ENCODE data around the gene TLR1.
A peak's percentile ranks its signal among the peaks of the same experiment; 100 is the strongest.
"Not testable (repeated sequence)": the region's sequence is repeated elsewhere in the genome, so short reads cannot be mapped to it uniquely, and the experiment has no call there.

The TLR1 gene

GRCh38 chr4:38774181-38774955 is 30.2 kb downstream of the TLR1 start:
- TF ChIP-seq CTCF (conservative IDR thresholded peaks at IDR 0.05; ENCODE audit: low read length), result no peak
- no peak for DNase-seq (ENCODE audit: low read depth)

GRCh38 chr4:38770281-38770680 is 34.3 kb downstream of the TLR1 start:
- not testable (repeated sequence) for H3K4me3 ChIP-seq (ENCODE audit: low read length)
- peak; percentile 39 for DNase-seq (ENCODE audit: low read depth)

More at GRCh38 chr4:38774181-38774955, 30.2 kb downstream of the TLR1 start:
- H3K4me3 ChIP-seq (ENCODE audit: low read length), result no peak overlapping the region

- no peak for DNase-seq (ENCODE audit: low read depth)
- TF ChIP-seq CTCF (conservative IDR thresholded peaks at IDR 0.05; ENCODE audit: low read length), result no peak
- no peak overlapping the region for H3K4me3 ChIP-seq (ENCODE audit: low read length)
Measured at GRCh38 chr4:38769857-38770256, 34.7 kb downstream of the TLR1 start.

GRCh38 chr4:38769441-38769840 is 35.1 kb downstream of the TLR1 start:
- no peak for TF ChIP-seq CTCF (conservative IDR thresholded peaks at IDR 0.05; ENCODE audit: low read length)
- DNase-seq (ENCODE audit: low read depth), result peak; percentile 17
- no peak overlapping the region for H3K4me3 ChIP-seq (ENCODE audit: low read length)

DNA sequence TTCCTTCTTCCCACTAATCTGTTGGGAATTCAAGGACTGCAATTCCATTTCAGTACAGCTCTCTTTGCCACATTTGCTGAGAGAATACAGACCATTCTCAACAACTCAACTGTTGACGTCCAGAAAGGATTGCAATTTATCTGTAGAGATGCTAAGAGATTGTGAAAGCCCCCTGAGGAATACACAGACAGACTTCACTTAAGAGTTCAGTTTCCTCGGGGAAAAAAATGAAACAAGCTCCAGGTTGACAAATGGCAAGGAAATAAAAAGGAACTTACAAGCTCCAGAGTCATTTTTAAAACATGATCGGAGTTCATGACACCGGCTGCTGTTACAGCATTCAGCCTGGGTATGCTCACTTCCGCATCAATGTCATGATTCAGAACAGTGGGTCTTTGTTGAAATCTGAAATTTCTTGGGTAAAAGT is 35.6 kb downstream of the TLR1 start:
- TF ChIP-seq CTCF (conservative IDR thresholded peaks at IDR 0.05; ENCODE audit: low read length), result no peak
- no peak overlapping the region for H3K4me3 ChIP-seq (ENCODE audit: low read length)
- peak; percentile 68 for DNase-seq (ENCODE audit: low read depth)

DNA sequence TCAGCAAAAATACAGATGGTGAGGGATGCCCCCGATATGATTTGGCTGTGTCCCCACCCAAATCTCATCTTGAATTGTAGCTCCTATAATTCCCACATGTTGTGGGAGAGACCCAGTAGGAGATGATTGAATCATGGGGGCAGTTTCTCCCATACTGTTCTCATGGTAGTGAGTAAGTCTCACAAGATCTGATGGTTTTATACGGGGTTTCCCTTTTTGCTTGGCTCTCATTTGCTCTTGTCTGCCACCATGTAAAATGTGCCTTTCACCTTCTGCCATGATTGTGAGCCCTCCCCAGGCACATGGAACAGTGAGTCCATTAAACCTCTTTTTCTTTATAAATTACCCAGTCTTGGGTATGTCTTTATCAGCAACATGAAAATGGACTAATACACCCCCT is 37.7 kb downstream of the TLR1 start:
- H3K4me3 ChIP-seq (ENCODE audit: low read length); DNase-seq (ENCODE audit: low read depth): not testable (repeated sequence)

DNA sequence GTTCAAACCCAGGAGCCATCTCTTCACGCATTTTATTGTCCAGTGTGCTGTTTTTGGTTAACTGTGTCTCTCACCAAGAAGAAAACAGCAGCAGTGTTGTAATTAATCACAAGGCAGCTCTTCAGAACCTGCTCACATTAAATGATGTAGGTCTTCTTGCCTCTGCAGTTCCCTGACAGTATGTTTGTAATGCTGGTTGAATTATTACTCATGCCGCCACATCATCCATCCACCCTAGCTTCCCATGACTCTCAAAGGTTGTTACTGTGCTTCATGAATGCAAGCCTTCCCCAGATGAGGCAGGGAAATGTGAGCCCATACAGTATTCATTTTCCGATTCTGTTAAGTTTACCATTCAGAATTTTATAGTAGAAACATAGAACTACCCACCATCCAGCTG is 39.2 kb downstream of the TLR1 start:
- no peak for TF ChIP-seq CTCF (conservative IDR thresholded peaks at IDR 0.05; ENCODE audit: low read length)
- H3K4me3 ChIP-seq (ENCODE audit: low read length), result no peak overlapping the region
- no peak for DNase-seq (ENCODE audit: low read depth)

GRCh38 chr4:38764277-38764676 is 40.3 kb downstream of the TLR1 start:
- TF ChIP-seq CTCF (conservative IDR thresholded peaks at IDR 0.05; ENCODE audit: low read length), result no peak
- DNase-seq (ENCODE audit: low read depth), result no peak
- H3K4me3 ChIP-seq (ENCODE audit: low read length), result no peak overlapping the region

Data from AG10803 (cell line).